ENCODE data around the gene OLFM2. TPM values are rescaled to one million over a fixed set of nuclear protein-coding genes. Genes with fewer than 3 reads are reported as not detected.

The OLFM2 gene
- total RNA-seq, 1 donor = 0.43 TPM

DNA sequence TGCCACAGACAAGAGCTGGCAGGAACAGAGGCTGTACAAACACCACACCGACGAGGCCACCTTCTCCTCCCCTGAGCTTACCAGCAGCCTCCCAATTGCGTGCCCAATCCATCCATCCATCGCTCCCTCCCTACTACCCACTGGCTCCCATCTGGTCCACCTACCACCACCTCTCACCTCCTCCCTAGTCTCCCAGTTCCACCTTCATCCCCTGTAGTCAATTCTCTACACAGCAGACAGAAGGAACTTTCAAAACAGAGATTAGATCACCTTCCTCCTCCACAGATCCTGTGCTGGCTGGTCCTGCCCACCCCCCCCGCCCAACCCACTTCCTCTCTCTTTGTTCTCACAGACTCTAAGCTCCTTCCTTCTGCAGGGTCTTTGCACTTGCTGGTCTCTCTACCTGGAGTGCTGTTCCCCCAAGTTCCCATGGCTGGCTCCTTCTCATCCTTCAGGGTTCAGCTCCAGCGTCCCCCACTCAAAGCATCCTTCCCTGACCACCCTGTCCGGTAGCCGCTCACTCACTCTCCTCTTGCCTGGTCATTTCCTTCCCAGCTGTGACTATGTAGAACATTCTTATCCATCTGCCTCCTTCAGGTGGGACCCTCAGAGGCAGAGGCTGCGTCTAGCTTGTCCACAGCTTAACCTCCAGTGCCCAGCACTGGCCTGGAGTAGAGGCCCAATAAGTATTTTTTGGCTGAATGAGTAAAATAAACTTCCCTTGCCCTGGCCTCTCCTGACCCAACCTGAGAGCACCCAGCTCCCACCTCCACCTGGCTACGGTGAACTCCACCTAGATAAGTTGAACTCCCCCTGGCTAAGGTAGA, 78.2 kb downstream of the OLFM2 start:
- no peak for DNase-seq (ENCODE audit: low read depth)
- no peak overlapping the region for H3K4me3 ChIP-seq (ENCODE audit: low read depth, low read length)
- TF ChIP-seq, protein P1, sequence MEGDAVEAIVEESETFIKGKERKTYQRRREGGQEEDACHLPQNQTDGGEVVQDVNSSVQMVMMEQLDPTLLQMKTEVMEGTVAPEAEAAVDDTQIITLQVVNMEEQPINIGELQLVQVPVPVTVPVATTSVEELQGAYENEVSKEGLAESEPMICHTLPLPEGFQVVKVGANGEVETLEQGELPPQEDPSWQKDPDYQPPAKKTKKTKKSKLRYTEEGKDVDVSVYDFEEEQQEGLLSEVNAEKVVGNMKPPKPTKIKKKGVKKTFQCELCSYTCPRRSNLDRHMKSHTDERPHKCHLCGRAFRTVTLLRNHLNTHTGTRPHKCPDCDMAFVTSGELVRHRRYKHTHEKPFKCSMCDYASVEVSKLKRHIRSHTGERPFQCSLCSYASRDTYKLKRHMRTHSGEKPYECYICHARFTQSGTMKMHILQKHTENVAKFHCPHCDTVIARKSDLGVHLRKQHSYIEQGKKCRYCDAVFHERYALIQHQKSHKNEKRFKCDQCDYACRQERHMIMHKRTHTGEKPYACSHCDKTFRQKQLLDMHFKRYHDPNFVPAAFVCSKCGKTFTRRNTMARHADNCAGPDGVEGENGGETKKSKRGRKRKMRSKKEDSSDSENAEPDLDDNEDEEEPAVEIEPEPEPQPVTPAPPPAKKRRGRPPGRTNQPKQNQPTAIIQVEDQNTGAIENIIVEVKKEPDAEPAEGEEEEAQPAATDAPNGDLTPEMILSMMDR (IDR thresholded peaks at IDR 0.05; ENCODE audit: insufficient read depth, low read depth, low read length) = no peak

DNA sequence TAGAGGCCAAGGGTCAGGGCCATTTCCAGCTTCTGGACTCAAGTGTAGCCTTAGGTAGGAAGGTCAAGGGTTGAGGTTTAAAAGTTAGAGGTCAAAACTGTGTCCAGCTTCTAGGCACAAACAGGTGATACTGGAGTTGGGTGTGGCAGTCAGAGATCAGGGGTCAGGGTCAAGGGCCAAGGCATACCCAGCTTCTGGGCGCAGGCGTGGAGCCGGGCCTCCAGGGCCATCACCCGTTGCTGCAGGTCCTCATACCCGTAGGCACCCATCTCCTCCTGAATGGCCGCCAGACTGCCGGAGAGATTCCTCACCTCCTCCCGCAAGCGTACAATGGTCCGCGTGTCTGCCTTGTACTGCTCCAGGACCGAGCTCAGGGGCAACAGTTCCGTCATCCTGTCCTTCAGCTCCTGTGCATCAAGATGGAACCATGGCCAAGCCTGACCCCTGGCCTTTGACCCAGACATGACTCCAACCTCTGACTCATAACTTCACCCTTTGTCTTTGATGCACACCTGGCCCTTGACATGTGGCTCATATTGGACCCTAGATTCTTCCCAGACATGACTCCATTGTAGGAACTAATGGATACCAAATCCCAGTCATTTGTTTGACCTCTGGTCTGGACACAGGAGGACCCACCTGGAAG, 79.1 kb downstream of the OLFM2 start:
- no peak overlapping the region for H3K4me3 ChIP-seq (ENCODE audit: low read depth, low read length)
- DNase-seq (ENCODE audit: low read depth) = no peak
- TF ChIP-seq, protein P1 (IDR thresholded peaks at IDR 0.05; ENCODE audit: insufficient read depth, low read depth, low read length) = no peak

DNA sequence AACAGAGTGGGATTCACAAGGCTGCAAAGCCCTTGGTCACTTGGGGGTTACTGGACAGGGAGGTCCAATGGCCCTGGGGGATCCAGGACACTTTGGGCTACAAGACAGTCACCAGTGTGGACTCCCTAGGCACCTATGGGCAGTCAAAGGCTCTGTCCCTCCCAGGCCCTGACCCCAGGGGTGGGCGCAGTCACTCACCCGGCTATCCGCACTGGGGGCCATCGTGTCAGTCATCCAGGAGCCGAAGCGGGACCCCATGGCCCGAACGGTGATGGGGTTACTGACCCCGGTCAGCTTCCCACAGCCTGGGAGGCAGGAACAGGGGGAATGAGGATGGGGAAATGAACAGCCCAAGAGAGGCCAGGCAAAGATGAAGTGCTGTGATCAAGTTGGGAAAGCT, 79.7 kb downstream of the OLFM2 start:
- no peak for DNase-seq (ENCODE audit: low read depth)
- no peak overlapping the region for H3K4me3 ChIP-seq (ENCODE audit: low read depth, low read length)
- TF ChIP-seq, protein P1 (IDR thresholded peaks at IDR 0.05; ENCODE audit: insufficient read depth, low read depth, low read length) = no peak

DNA sequence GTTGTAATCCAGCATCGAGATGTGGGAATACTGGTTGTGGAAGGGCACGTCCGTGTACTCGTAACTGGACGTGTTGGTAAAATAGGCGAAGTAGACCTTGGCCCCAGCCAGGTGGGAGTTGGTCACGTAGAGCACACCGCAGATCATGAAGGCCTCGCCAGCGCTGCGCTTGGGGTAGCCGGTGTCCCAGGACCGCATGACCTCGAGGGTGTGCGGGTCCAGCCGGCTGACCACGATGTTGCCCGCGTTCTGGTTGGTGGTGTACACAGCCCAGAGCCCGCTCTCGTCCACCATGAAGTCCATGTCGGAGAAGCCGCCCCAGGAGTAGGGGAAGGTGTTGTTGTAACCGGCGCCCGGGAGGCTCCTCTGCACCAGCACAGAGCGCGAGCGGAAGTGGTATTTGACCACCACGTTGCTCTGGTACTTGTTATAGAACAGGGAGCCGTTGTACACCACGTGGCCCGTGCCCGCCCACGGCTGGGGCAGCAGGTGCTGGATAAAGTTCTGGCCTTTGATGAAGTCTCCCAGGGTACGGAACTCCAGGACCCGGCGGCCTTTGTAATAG, 82.0 kb downstream of the OLFM2 start:
- H3K4me3 ChIP-seq (ENCODE audit: low read depth, low read length) = no peak overlapping the region
- TF ChIP-seq, protein P1 (IDR thresholded peaks at IDR 0.05; ENCODE audit: insufficient read depth, low read depth, low read length) = no peak
- DNase-seq (ENCODE audit: low read depth) = no peak

DNA sequence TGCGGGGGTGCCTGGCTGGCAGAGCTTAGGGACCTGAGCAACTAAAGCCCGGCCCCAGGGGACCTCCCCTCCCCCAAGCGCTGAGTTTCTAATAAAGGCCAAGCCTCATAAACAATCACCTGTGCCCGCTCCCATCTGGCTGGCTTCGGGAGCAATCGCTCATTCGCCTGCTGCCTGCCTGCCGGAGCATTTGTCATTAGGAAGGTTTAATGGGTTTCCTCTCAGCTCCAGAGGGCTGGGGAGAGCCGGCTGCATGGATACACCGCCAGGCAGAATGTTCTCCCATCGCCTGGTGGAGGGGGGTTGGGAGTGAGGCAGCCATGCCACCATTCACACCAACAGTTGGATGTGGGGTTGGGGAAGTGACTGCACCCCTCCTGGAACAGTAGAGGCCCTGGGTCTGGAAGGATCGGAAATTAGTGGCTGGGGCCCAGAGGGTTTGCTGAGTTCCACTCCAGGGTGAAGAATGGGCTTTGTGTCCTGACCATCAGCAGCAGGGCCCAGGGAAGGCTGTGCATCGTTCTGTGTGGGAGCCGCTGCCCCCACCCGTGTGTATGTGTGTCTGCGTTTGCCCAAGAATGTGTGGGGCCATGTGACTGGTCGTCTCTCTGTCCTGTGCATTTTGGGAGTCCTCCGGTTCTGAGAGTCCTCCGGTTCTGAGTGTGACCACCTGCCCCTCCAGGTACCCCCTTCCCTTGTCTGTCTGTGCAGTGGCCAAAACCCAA, 85.9 kb downstream of the OLFM2 start:
- DNase-seq (ENCODE audit: low read depth) = no peak
- no peak overlapping the region for H3K4me3 ChIP-seq (ENCODE audit: low read depth, low read length)
- TF ChIP-seq, protein P1 (IDR thresholded peaks at IDR 0.05; ENCODE audit: insufficient read depth, low read depth, low read length) = no peak

DNA sequence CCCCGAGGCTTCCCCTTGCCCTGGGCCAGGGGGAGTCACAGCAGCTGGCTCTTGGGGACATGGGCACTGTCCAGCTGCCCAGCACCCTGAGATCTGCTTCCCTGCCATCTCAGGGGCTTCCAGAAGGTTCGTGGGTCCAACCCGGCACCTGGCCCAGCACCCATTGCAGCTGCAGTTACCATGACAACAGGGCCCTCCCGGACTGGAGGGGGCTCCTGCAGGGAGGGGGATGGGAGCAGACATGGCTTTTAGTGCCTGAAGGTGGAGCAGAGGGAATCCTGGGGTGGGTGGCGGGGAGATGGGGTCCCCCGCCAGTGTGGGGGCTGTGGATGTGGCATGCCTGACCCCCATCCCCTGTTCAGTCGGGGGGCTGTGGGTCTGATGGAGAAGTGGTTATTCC, 86.5 kb downstream of the OLFM2 start:
- H3K4me3 ChIP-seq (ENCODE audit: low read depth, low read length) = no peak overlapping the region
- DNase-seq (ENCODE audit: low read depth) = no peak
- TF ChIP-seq, protein P1 (IDR thresholded peaks at IDR 0.05; ENCODE audit: insufficient read depth, low read depth, low read length) = no peak

Data from fibroblast of villous mesenchyme (primary cell).